SU-DHL-6 (cell line): ENCODE data around the gene CNOT9.

ENCODE experiments used
- H2AFZ ChIP-seq: fragments of 200-600 bp; sonication (generic); 2 replicates; pipeline ENCODE4 v1.6.1; 2014; ENCODE audit warnings: low read depth, mild to moderate bottlenecking, moderate library complexity, mixed read lengths, antibody characterized with exemption, low read length; ENCODE audit not compliant: severe bottlenecking
- H3F3A ChIP-seq: fragments of 200-600 bp; shearing (Covaris generic); 2 replicates; pipeline ENCODE4 v1.6.0; 2016; ENCODE audit warnings: antibody characterized with exemption, mild to moderate bottlenecking; ENCODE audit not compliant: insufficient read depth
- H3K27ac ChIP-seq: fragments of 200-600 bp; sonication (generic); 2 replicates; pipeline ENCODE4 v1.5.1; 2016; ENCODE audit warnings: low read depth, mild to moderate bottlenecking, low read length, moderate library complexity, mixed read lengths
- H3K27me3 ChIP-seq: fragments of 200-600 bp; sonication (generic), shearing (Covaris generic); 2 replicates; pipeline ENCODE4 v1.6.0; 2014; ENCODE audit warnings: mild to moderate bottlenecking, low read length
- H3K36me3 ChIP-seq: fragments of 200-600 bp; sonication (generic); 2 replicates; pipeline ENCODE4 v1.6.1; 2014; ENCODE audit warnings: mild to moderate bottlenecking, low read length, mixed read lengths
- H3K4me2 ChIP-seq: fragments of 300-600, 200-600 bp; shearing (Covaris generic), sonication (generic); 2 replicates; pipeline ENCODE4 v1.6.0; 2014; ENCODE audit warnings: low read length, low read depth, mild to moderate bottlenecking; ENCODE audit not compliant: poor library complexity, severe bottlenecking
- H3K4me3 ChIP-seq: fragments of 200-600 bp; sonication (generic); 2 replicates; pipeline ENCODE4 v1.5.1; 2014; ENCODE audit warnings: antibody characterized with exemption, low read length, mild to moderate bottlenecking, mixed read lengths; ENCODE audit not compliant: insufficient read depth, poor library complexity, severe bottlenecking
- H3K79me2 ChIP-seq: fragments of 200-600 bp; sonication (generic); 2 replicates; pipeline ENCODE4 v1.6.1; 2014; ENCODE audit warnings: mild to moderate bottlenecking, low read length, moderate library complexity; ENCODE audit not compliant: insufficient read depth
- H3K9ac ChIP-seq: fragments of 200-600 bp; sonication (generic); 2 replicates; pipeline ENCODE4 v1.7.0; 2014; ENCODE audit warnings: mild to moderate bottlenecking, low read length
- H3K9me2 ChIP-seq: fragments of 200-600 bp; sonication (generic); replicated peaks from 2 replicates; pipeline ENCODE4 v1.6.1; 2014; ENCODE audit warnings: low read length; ENCODE audit not compliant: insufficient read depth
- H3K9me3 ChIP-seq: fragments of 200-600 bp; sonication (generic); 2 replicates; pipeline ENCODE4 v1.6.1; 2014; ENCODE audit warnings: low read length, mixed read lengths; ENCODE audit not compliant: insufficient read depth
- H4K20me1 ChIP-seq: fragments of 200-600 bp; sonication (generic); 2 replicates; pipeline ENCODE4 v1.6.1; 2014; ENCODE audit warnings: low read depth, mild to moderate bottlenecking, antibody characterized with exemption, low read length, moderate library complexity, mixed read lengths
- EZH2phosphoT487 ChIP-seq: fragments of 200-600 bp; sonication (generic), shearing (Covaris generic); conservative IDR thresholded peaks from 2 replicates; pipeline ENCODE4 v1.6.1; 2018; ENCODE audit warnings: mild to moderate bottlenecking, antibody characterized with exemption, low read length, moderate library complexity, mixed read lengths
- TF ChIP-seq, protein P1 (sequence below): fragments of 200-600 bp; sonication (generic); IDR thresholded peaks from one replicate; pipeline ENCODE4 v1.5.1; 2017; ENCODE audit warnings: antibody characterized with exemption, mild to moderate bottlenecking, low read length, moderate library complexity; ENCODE audit not compliant: insufficient read depth, poor library complexity, severe bottlenecking

Gene CNOT9

DNA sequence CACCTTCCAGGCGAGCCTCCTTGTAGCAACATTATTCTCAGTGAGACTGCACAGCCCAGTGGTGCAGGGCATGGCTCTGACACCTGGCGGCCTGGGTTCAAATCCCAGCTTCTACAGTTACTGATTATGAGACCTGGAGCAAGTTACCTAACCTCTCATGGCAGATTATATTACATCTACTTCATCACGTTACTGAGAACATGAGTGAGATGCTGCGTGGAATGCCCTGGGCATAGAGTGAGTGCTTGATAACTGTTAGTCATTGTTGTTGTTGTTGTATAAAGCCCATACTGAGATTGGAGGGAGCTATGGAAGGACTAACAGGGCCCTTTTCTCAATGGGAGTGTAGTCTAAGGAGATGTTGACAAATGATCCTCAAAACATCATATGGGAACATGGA, 57.7 kb downstream of the CNOT9 start:
- no peak overlapping the region for H2AFZ ChIP-seq
- TF ChIP-seq EZH2phosphoT487 = no peak
- TF ChIP-seq, protein P1, sequence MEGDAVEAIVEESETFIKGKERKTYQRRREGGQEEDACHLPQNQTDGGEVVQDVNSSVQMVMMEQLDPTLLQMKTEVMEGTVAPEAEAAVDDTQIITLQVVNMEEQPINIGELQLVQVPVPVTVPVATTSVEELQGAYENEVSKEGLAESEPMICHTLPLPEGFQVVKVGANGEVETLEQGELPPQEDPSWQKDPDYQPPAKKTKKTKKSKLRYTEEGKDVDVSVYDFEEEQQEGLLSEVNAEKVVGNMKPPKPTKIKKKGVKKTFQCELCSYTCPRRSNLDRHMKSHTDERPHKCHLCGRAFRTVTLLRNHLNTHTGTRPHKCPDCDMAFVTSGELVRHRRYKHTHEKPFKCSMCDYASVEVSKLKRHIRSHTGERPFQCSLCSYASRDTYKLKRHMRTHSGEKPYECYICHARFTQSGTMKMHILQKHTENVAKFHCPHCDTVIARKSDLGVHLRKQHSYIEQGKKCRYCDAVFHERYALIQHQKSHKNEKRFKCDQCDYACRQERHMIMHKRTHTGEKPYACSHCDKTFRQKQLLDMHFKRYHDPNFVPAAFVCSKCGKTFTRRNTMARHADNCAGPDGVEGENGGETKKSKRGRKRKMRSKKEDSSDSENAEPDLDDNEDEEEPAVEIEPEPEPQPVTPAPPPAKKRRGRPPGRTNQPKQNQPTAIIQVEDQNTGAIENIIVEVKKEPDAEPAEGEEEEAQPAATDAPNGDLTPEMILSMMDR = no peak
- H3K27ac ChIP-seq = no peak overlapping the region
- 0 out of 2 replicates have a peak, but pooled peaks cover 4% of the 10 kb centered on the region for H3K27me3 ChIP-seq
- no peaks in the 10 kb centered on the region for H3F3A ChIP-seq
- H3K9ac ChIP-seq = no peak overlapping the region
- H3K36me3 ChIP-seq = no peaks in the 10 kb centered on the region
- H3K9me3 ChIP-seq = no peaks in the 10 kb centered on the region
- H3K79me2 ChIP-seq = no peaks in the 10 kb centered on the region
- no peak overlapping the region for H3K4me3 ChIP-seq
- H3K9me2 ChIP-seq = no peaks in the 10 kb centered on the region
- H4K20me1 ChIP-seq = no peaks in the 10 kb centered on the region
- no peak overlapping the region for H3K4me2 ChIP-seq

DNA sequence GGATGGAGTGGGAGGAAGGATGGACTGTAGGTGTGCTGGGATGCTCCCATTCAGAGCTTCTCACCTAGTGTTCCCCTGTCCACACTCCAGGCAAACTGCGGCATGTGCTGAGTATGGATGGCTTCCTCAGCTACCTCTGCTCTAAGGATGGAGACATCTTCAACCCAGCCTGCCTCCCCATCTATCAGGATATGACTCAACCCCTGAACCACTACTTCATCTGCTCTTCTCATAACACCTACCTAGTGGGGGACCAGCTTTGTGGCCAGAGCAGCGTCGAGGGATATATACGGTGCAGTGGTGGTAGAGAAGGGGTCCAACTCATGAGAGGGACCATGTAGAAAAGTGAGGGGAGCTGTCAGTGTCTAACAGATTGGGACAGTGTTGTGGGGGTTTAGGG, 59.3 kb downstream of the CNOT9 start:
- H4K20me1 ChIP-seq = no peaks in the 10 kb centered on the region
- H3K9ac ChIP-seq = no peak overlapping the region

DNA sequence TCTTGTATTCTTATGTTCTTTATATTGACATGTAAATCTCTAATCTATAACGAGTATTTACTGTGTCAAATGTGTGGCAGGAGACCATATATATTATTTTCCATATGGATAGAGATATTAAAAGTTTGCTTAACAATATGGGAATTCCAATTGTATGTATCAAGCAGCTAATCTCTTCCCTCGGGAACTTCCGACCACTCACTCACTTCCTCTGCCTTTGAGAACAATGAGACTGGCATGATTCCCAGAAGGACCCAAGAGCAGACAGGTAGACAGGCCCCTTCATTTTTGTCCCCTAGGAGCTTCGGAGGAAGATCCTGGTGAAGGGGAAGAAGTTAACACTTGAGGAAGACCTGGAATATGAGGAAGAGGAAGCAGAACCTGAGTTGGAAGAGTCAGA, 63.2 kb downstream of the CNOT9 start:
- no peak overlapping the region for H3K4me2 ChIP-seq
- H3K36me3 ChIP-seq = no peaks in the 10 kb centered on the region
- H3K27ac ChIP-seq = no peak overlapping the region
- no peaks in the 10 kb centered on the region for H3K27me3 ChIP-seq
- H3K4me3 ChIP-seq = no peak overlapping the region
- no peaks in the 10 kb centered on the region for H3K9me2 ChIP-seq
- H3F3A ChIP-seq = 0 out of 2 replicates have a peak, but pooled peaks cover 2% of the 10 kb centered on the region
- H3K79me2 ChIP-seq = no peaks in the 10 kb centered on the region
- no peaks in the 10 kb centered on the region for H4K20me1 ChIP-seq
- H3K9ac ChIP-seq = no peak overlapping the region
- H2AFZ ChIP-seq = no peak overlapping the region
- TF ChIP-seq, protein P1 = no peak
- no peak for TF ChIP-seq EZH2phosphoT487
- H3K9me3 ChIP-seq = no peaks in the 10 kb centered on the region

More for the DNA sequence above, 59.3 kb downstream of the CNOT9 start:
- H3K4me2 ChIP-seq = no peak overlapping the region
- no peak overlapping the region for H3K27ac ChIP-seq
- no peaks in the 10 kb centered on the region for H3K9me3 ChIP-seq
- H3K36me3 ChIP-seq = no peaks in the 10 kb centered on the region
- TF ChIP-seq EZH2phosphoT487 = no peak
- TF ChIP-seq, protein P1 = no peak
- H3K9me2 ChIP-seq = no peaks in the 10 kb centered on the region
- H3K79me2 ChIP-seq = no peaks in the 10 kb centered on the region
- 0 out of 2 replicates have a peak, but pooled peaks cover 2% of the 10 kb centered on the region for H3F3A ChIP-seq
- no peak overlapping the region for H2AFZ ChIP-seq
- H3K4me3 ChIP-seq = no peak overlapping the region
- 0 out of 2 replicates have a peak, but pooled peaks cover 2% of the 10 kb centered on the region for H3K27me3 ChIP-seq
